K562 (cell line): ENCODE measurements around the gene PLCG2. TPM values are rescaled to one million over a fixed set of nuclear protein-coding genes. Genes with fewer than 3 reads are reported as not detected.

Experiments used
- ATAC-seq: fragments of 200-7000 bp; cut with Tn5 transposase; 3 replicates; pipeline ENCODE4 v1.9.1; 2020; ENCODE audit warnings: moderate library complexity
- BruUV-seq: library from RNA; stranded (reverse); fragments of 400-500 nt; replicated peaks from 2 replicates; lab custom pipeline; 2021; lab: Mats Ljungman, UMichigan
- CTCF ChIA-PET: fragments of 300-600 bp; formaldehyde crosslinking; extraction: SDS; loops from one replicate; lab custom pipeline; 2021; ENCODE audit warnings: low intra/inter-chr PET ratio; lab: Yijun Ruan, JAX
- POLR2A ChIA-PET: fragments of 300-600, 350-650 bp; sonication (Branson Sonifier 250); formaldehyde crosslinking; extraction: SDS; loops from one replicate; lab custom pipeline; 2021; ENCODE audit warnings: antibody characterized with exemption, inconsistent platforms; lab: Yijun Ruan, JAX
- DNase-seq, 4 experiments: peaks; one replicate each; pipeline versions ENCODE4 v3.0.0 to v3.0.0-alpha.2; 2011 to 2018; ENCODE audit warnings: low spot score in 3 of 4, mixed read lengths in 3 of 4; ENCODE audit errors: extremely low read depth in 1 of 4
- FAIRE-seq: peaks from 2 replicates; lab custom pipeline; 2011; peaks lifted over from hg19 to GRCh38; lab: Jason Lieb, UNC
- H2AFZ ChIP-seq: 2 replicates; pipeline ENCODE4 v1.6.0; 2011; ENCODE audit warnings: low read depth, low read length, control low read depth, inconsistent platforms
- H3K27ac ChIP-seq: fragments of 200-600 bp; 3 replicates; pipeline ENCODE4 v1.8.0; 2011; ENCODE audit warnings: low read depth, mild to moderate bottlenecking, control low read depth, inconsistent platforms, low read length, moderate library complexity, mixed read lengths; ENCODE audit errors: extremely low read depth
- H3K27me3 ChIP-seq, 2 experiments: fragments of 300-600 bp in 1 of 2; 2 replicates in 1 of 2; 3 replicates in 1 of 2; pipeline versions ENCODE4 v1.6.0 to v1.8.0; 2011; ENCODE audit warnings: inconsistent platforms in 2 of 2, low read length in 2 of 2, mild to moderate bottlenecking in 1 of 2, mixed read lengths in 1 of 2, moderate library complexity in 1 of 2; ENCODE audit not compliant: control insufficient read depth in 2 of 2, insufficient read depth in 2 of 2
- H3K36me3 ChIP-seq: fragments of 300-600 bp; 3 replicates; pipeline ENCODE4 v1.8.0; 2011; ENCODE audit warnings: mild to moderate bottlenecking, low read length, inconsistent platforms; ENCODE audit not compliant: control insufficient read depth, insufficient read depth
- H3K4me1 ChIP-seq, 2 experiments: fragments of 200-600 bp in 1 of 2; replicated peaks in 1 of 2; 2 replicates in 1 of 2; 3 replicates in 1 of 2; pipeline versions ENCODE4 v1.5.1 to v1.8.0; 2011; ENCODE audit warnings: inconsistent platforms in 2 of 2, low read length in 2 of 2, mild to moderate bottlenecking in 1 of 2, mixed read lengths in 1 of 2, moderate library complexity in 1 of 2; ENCODE audit not compliant: control insufficient read depth in 2 of 2, insufficient read depth in 2 of 2
- H3K4me2 ChIP-seq: 2 replicates; pipeline ENCODE4 v1.6.1; 2011; ENCODE audit warnings: low read length, control low read depth, inconsistent platforms, mixed read lengths; ENCODE audit not compliant: insufficient read depth
- H3K4me3 ChIP-seq: fragments of 200-600 bp; sonication (generic), shearing (Covaris generic); 2 replicates; pipeline ENCODE4 v1.5.1; 2016; ENCODE audit warnings: control low read depth, inconsistent platforms
- H3K79me2 ChIP-seq: fragments of 200-600 bp; 3 replicates; pipeline ENCODE4 v1.8.0; 2011; ENCODE audit warnings: low read length, inconsistent platforms; ENCODE audit not compliant: control insufficient read depth, insufficient read depth
- H3K9ac ChIP-seq, 2 experiments: 2 replicates each; pipeline versions ENCODE4 v1.6.0 to v1.6.1; 2011; ENCODE audit warnings: low read depth in 2 of 2, low read length in 2 of 2, control low read depth in 1 of 2, inconsistent platforms in 1 of 2, mild to moderate bottlenecking in 1 of 2, mixed read lengths in 1 of 2; ENCODE audit not compliant: insufficient read depth in 1 of 2
- H3K9me1 ChIP-seq: one replicate; pipeline ENCODE4 v1.6.0; 2011; ENCODE audit warnings: inconsistent platforms, mild to moderate bottlenecking, low read length, moderate library complexity; ENCODE audit not compliant: control insufficient read depth, insufficient read depth
- H3K9me3 ChIP-seq: replicated peaks from 2 replicates; pipeline ENCODE4 v1.5.1; 2011; ENCODE audit warnings: low read depth, low read length, inconsistent platforms; ENCODE audit not compliant: control insufficient read depth, insufficient read depth
- H4K20me1 ChIP-seq: replicated peaks from 2 replicates; pipeline ENCODE4 v1.6.1; 2011; ENCODE audit warnings: low read length, inconsistent platforms, mixed read lengths; ENCODE audit not compliant: control insufficient read depth, insufficient read depth
- CHD2 ChIP-seq: IDR thresholded peaks from 2 replicates; pipeline ENCODE4 v1.6.1; 2011; ENCODE audit warnings: low read depth, low read length
- HMGN3 ChIP-seq: IDR thresholded peaks from 2 replicates; pipeline ENCODE4 v1.6.1; 2011; ENCODE audit warnings: borderline replicate concordance, low read depth, mild to moderate bottlenecking, mixed read lengths, low read length; ENCODE audit not compliant: insufficient read length; ENCODE audit errors: extremely low read depth
- NR4A1 ChIP-seq, 2 experiments: fragments of 250-450 bp in 1 of 2; fragments of 450-650 bp in 1 of 2; sonication (Bioruptor Pico) in 1 of 2; IDR thresholded peaks; 2 replicates each; pipeline versions ENCODE4 v1.4.0 to v1.6.1; 2016 to 2020; ENCODE audit warnings: mild to moderate bottlenecking in 2 of 2, missing compliant biosample characterization in 1 of 2, missing genetic modification characterization in 1 of 2, moderate library complexity in 1 of 2
- SPI1 ChIP-seq: IDR thresholded peaks from 2 replicates; pipeline ENCODE4 v1.6.1; 2011; ENCODE audit warnings: low read depth, low read length, control low read depth, borderline replicate concordance
- WGBS: fragments of 100-300 bp; shearing (Covaris generic); methylation state at CpG from one replicate; pipeline ENCODE4 v1.1.6; 2016; ENCODE audit warnings: low coverage, mixed read lengths; ENCODE audit not compliant: insufficient coverage; ENCODE audit errors: missing lambda C conversion rate; 5-methylcytosine and 5-hydroxymethylcytosine counted together
- in situ Hi-C: fragments of 300-500 bp; cut with MboI; formaldehyde crosslinking; loops from 4 replicates; pipeline ENCODE4 v1.15.0; 2018; ENCODE audit warnings: inconsistent platforms, mixed read lengths
- intact Hi-C: fragments of 100-400 bp; cut with micrococcal nuclease; formaldehyde crosslinking; loops from 2 replicates; pipeline ENCODE4 v1.14.2; 2022
- polyA plus RNA-seq, 8 experiments: library from polyadenylated mRNA; depleted of rRNA in 4 of 8; stranded (reverse) in 5 of 8; unstranded in 3 of 8; fragments of >200 nt; fragmentation: Nextera tagmentation in 2 of 8; fragmentation: Illumina TruSeq in 1 of 8; extraction: Ambion mirVana in 2 of 8; extraction: Trizol in 1 of 8; gene quantifications; 2 replicates each; pipeline versions ENCODE4 v1.2.1 to v1.2.3, GENCODE V29; 2011 to 2014; ENCODE audit warnings: inconsistent platforms in 1 of 8, missing spikeins in 1 of 8
- total RNA-seq, 7 experiments: library from RNA; depleted of rRNA in 6 of 7; stranded (reverse); fragments of >200 nt in 6 of 7; fragmentation: Illumina TruSeq in 2 of 7; extraction: Trizol in 2 of 7; gene quantifications; 2 replicates each; pipeline versions ENCODE4 v1.2.1 to v1.2.3, GENCODE V29; 2011 to 2021; ENCODE audit warnings: low replicate concordance in 1 of 7
- TF ChIP-seq, protein P1 (sequence below): sonication (generic); formaldehyde crosslinking; IDR thresholded peaks from 2 replicates; pipeline ENCODE4 v1.8.0; 2022; ENCODE audit warnings: mild to moderate bottlenecking, missing genetic modification reagents

The PLCG2 gene
- total and polyA plus RNA-seq, 9 of the 15 experiments (the other 6 are each of a cell fraction or from before 2014, with no cell fraction given): 0.94 to 7.1 (median 3.1) TPM

DNA sequence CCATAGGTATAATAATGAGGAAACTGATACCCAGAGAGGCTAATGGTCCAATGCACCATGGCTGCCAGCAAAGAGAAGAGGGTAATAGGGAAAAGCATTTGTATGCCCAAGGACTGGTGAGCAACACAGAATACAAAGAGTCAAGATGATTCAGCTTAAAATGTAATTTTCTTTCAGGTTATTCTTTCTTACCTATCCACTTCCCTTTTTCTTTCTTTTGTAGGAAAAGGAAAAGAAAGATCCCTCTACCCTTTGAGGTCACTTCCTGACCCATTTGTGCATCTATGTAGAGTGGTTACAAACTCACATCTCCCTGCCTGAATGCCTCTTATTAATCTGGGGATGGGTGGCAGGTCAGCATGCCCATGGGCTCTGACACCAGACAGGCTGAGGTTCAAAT, 3.5 kb upstream of the PLCG2 start:
- no peak for DNase-seq
- peaks cover 32 to 39% of the 10 kb centered on the region in 2 experiments for H3K27me3 ChIP-seq
- in situ Hi-C loops (no loop called here), intact Hi-C loops (no loop called here)
- no TSS peak for BruUV-seq
- H2AFZ ChIP-seq: no peak overlapping the region
- ChIA-PET POLR2A (no interaction called here), CTCF (interaction anchor here (0.6 kb wide), 1 partner anchor 473 kb away, joined by 3 read pairs; no protein-coding TSS in a partner anchor)
- H3K27ac ChIP-seq: no peak overlapping the region
- no peak for ATAC-seq
- 0 out of 2 replicates have a peak, but pooled peaks cover 3% of the 10 kb centered on the region for H3K9me3 ChIP-seq
- no peak overlapping the region for H3K4me2 ChIP-seq
- H3K79me2 ChIP-seq: no peaks in the 10 kb centered on the region
- FAIRE-seq: no peak
- H4K20me1 ChIP-seq: 0 out of 2 replicates have a peak, but pooled peaks cover 5% of the 10 kb centered on the region
- no peak for TF ChIP-seq CHD2
- no peak for TF ChIP-seq HMGN3
- peak; percentile 71 for TF ChIP-seq SPI1
- no peak overlapping the region for H3K4me3 ChIP-seq
- H3K4me1 ChIP-seq: peaks cover 3 to 14% of the 10 kb centered on the region in 2 experiments; a peak in 4 of 5 replicates
- H3K9me1 ChIP-seq: no peaks in the 10 kb centered on the region
- H3K36me3 ChIP-seq: no peaks in the 10 kb centered on the region
- no peak overlapping the region for H3K9ac ChIP-seq

DNA sequence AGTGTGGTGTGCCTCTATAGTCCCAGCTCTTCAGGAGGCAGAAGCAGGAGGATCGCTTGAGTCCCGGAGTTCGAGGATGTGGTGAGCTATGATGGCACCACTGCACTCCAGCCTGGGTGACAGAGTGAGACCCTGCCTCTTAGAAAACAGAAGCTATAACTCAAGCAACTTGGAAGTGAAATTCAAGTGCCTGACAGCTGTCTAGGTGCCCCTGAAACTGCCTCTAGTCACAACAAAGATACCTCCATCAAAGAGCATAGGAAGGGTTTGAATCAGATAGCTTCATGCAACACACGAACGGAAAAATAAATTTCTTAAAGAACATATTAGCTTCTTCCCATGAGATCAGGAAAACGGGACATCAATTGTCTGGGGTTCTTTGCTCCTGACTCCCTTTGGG, 860 bp upstream of the PLCG2 start:
- ATAC-seq (no peak), DNase-seq (no peak), FAIRE-seq (no peak)
- TF ChIP-seq, protein P1, sequence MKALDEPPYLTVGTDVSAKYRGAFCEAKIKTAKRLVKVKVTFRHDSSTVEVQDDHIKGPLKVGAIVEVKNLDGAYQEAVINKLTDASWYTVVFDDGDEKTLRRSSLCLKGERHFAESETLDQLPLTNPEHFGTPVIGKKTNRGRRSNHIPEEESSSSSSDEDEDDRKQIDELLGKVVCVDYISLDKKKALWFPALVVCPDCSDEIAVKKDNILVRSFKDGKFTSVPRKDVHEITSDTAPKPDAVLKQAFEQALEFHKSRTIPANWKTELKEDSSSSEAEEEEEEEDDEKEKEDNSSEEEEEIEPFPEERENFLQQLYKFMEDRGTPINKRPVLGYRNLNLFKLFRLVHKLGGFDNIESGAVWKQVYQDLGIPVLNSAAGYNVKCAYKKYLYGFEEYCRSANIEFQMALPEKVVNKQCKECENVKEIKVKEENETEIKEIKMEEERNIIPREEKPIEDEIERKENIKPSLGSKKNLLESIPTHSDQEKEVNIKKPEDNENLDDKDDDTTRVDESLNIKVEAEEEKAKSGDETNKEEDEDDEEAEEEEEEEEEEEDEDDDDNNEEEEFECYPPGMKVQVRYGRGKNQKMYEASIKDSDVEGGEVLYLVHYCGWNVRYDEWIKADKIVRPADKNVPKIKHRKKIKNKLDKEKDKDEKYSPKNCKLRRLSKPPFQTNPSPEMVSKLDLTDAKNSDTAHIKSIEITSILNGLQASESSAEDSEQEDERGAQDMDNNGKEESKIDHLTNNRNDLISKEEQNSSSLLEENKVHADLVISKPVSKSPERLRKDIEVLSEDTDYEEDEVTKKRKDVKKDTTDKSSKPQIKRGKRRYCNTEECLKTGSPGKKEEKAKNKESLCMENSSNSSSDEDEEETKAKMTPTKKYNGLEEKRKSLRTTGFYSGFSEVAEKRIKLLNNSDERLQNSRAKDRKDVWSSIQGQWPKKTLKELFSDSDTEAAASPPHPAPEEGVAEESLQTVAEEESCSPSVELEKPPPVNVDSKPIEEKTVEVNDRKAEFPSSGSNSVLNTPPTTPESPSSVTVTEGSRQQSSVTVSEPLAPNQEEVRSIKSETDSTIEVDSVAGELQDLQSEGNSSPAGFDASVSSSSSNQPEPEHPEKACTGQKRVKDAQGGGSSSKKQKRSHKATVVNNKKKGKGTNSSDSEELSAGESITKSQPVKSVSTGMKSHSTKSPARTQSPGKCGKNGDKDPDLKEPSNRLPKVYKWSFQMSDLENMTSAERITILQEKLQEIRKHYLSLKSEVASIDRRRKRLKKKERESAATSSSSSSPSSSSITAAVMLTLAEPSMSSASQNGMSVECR: 0 out of 2 replicates have a peak, but pooled peaks have one; percentile 33
- TF ChIP-seq NR4A1 (CRISPR knock-in tag; IDR thresholded peaks at IDR 0.05) (no peak), NR4A1 (tag; IDR thresholded peaks at IDR 0.05) (no peak)
- no peak overlapping the region for H3K4me3 ChIP-seq
- H3K79me2 ChIP-seq: no peaks in the 10 kb centered on the region
- in situ Hi-C loops (no loop called here), intact Hi-C loops (no loop called here)
- H3K27me3 ChIP-seq: peaks cover 19 to 39% of the 10 kb centered on the region in 2 experiments
- no peaks in the 10 kb centered on the region for H3K9me1 ChIP-seq
- H3K9ac ChIP-seq: no peak overlapping the region
- BruUV-seq: no TSS peak
- H4K20me1 ChIP-seq: 0 out of 2 replicates have a peak, but pooled peaks cover 2% of the 10 kb centered on the region
- no peaks in the 10 kb centered on the region for H3K36me3 ChIP-seq
- ChIA-PET CTCF (no interaction called here), POLR2A (interaction anchor here (1.2 to 2.0 kb wide), 4 partner anchors 13 to 25 kb away, joined by 3 to 8 read pairs (median 4); no protein-coding TSS in a partner anchor)
- 49% methylated on average over 6 of the region's 6 CpGs for WGBS
- H3K9me3 ChIP-seq: 0 out of 2 replicates have a peak, but pooled peaks cover 3% of the 10 kb centered on the region
- peak overlapping the region; percentile 72; the same call in 1 of the 2 replicates for H3K4me2 ChIP-seq
- peaks cover 3 to 14% of the 10 kb centered on the region in 2 experiments; a peak in 4 of 5 replicates for H3K4me1 ChIP-seq
- H3K27ac ChIP-seq: no peak overlapping the region
- H2AFZ ChIP-seq: peak overlapping the region; percentile 92
